Heart right ventricle (tissue), 16 donors: ENCODE data around the gene SAMD5. TPM values are rescaled to one million over a fixed set of nuclear protein-coding genes. Genes with fewer than 3 reads are reported as not detected.
A peak's percentile ranks its signal among the peaks of the same experiment; 100 is the strongest.

Experiments used
- ATAC-seq, 8 donors: fragments of 200-7000 bp; cut with Tn5 transposase; one replicate each; pipeline ENCODE4 v1.9.1; 2020; ENCODE audit warnings: mild to moderate bottlenecking in 8 of 8, moderate library complexity in 8 of 8, moderate number of reproducible peaks in 1 of 8
- DNase-seq, 2 donors: peaks; one replicate each; pipeline ENCODE4 v3.0.0-alpha.2; 2020
- H3K27ac ChIP-seq, 10 donors: fragments of 200-600 bp; sonication (generic) in 2 of 10; one replicate each; pipeline versions ENCODE4 v1.5.0 to v1.8.0; 2020 to 2022; ENCODE audit warnings: mild to moderate bottlenecking in 3 of 10
- H3K27me3 ChIP-seq, 7 donors: fragments of 200-600 bp; one replicate each; pipeline ENCODE4 v1.8.0; 2021 to 2022; ENCODE audit warnings: mild to moderate bottlenecking in 2 of 7
- H3K36me3 ChIP-seq, 9 donors: fragments of 200-600 bp; sonication (generic) in 1 of 9; one replicate each; pipeline versions ENCODE4 v1.5.0 to v1.8.0; 2020 to 2022; ENCODE audit warnings: mild to moderate bottlenecking in 2 of 9
- H3K4me1 ChIP-seq, 9 donors: fragments of 200-600 bp; sonication (generic) in 1 of 9; one replicate each; pipeline versions ENCODE4 v1.5.0 to v1.8.0; 2020 to 2022; ENCODE audit warnings: mild to moderate bottlenecking in 4 of 9
- H3K4me3 ChIP-seq, 10 donors: fragments of 200-600 bp; sonication (generic) in 2 of 10; one replicate each; pipeline versions ENCODE4 v1.5.0 to v1.8.0; 2020 to 2022; ENCODE audit warnings: mild to moderate bottlenecking in 7 of 10, moderate library complexity in 2 of 10
- H3K9me3 ChIP-seq, 11 donors: fragments of 200-600 bp in 10 of 11; sonication (generic) in 2 of 11; one replicate each; pipeline versions ENCODE4 v1.5.0 to v1.8.0; 2013 to 2022; ENCODE audit warnings: mild to moderate bottlenecking in 2 of 11, control low read depth in 1 of 11, moderate library complexity in 1 of 11
- WGBS, 2 donors: extraction: QIAGEN DNeasy Blood & Tissue Kit; methylation state at CpG; one replicate each; pipeline ENCODE4 v1.1.7; 2013; ENCODE audit warnings: inconsistent platforms in 1 of 2; 5-methylcytosine and 5-hydroxymethylcytosine counted together
- intact Hi-C, 10 donors: fragments of 100-400 bp; cut with DNase I; formaldehyde crosslinking; loops; one replicate each; pipeline versions ENCODE4 v1.11.1 to v1.14.2; 2022
- polyA plus RNA-seq, 2 donors: library from polyadenylated mRNA; stranded (reverse); fragments of 200-250 nt; gene quantifications; one replicate each; pipeline ENCODE4 v1.2.3, GENCODE V29; 2013
- total RNA-seq, 10 donors: library from RNA; stranded (reverse); fragmentation: NEBNext Ultra II Directional in 3 of 10; extraction: Animal tissue kit (Norgen Biotek cat#: 25700) in 3 of 10; gene quantifications; one replicate each; pipeline versions ENCODE4 v1.2.1 to v1.2.4, GENCODE V29; 2021 to 2023
- TF ChIP-seq, protein P1 (sequence below), 9 donors: fragments of 200-600 bp; sonication (generic) in 2 of 9; IDR thresholded peaks; one replicate each; pipeline versions ENCODE4 v1.5.0 to v1.8.0; 2021 to 2022; ENCODE audit warnings: antibody characterized with exemption in 9 of 9, mild to moderate bottlenecking in 5 of 9, moderate library complexity in 1 of 9
- donor health status: Arrhythmogenic right ventricular cardiomyopathy.
- donor health status: ischemic (EF 13 %, LVEDD 7.1; RV severe dilation, severe dysfunction).
- donor health status: healthy with polysubstance abuse.
- donor health status: DM: no; HTN: yes; CAD: no.
- donor health status: DM: no; HTN: no; CAD: no.
- donor health status: ischemic (EF 25% LVEDD 6.9; RV normal size, moderate dysfunction).
- donor health status: ischemic (EF 25% LVEDD 5.7; RV mildly dilated, moderate dysfunction).
- donor health status: healthy.
- donor health status: DM: yes; HTN: yes; CAD: no.
- donor health status: Ischemic cardiomyopathy.
- donor health status: ischemic (EF 35%, LVEDD 5.7; RV mildly dilated, moderate dysfunction).
- donor health status: nonischemic (EF 11% LVEDD 7.7; RV severe dilation, severe dysfunction).
- donor health status: DM: yes; HTN: yes; CAD: no.
- donor health status: PGD.
- donor health status: ischemic (EF 29% LVEDD 5.4; RV normal size, mild dysfunction).
- donor health status: nonischemic (EF 23%, LVEDD 6.1; RV moderate dilation, normal function).

SAMD5 gene
- total and polyA plus RNA-seq, 12 donors, result 0.30 to 1.9 (median 0.72) TPM

DNA sequence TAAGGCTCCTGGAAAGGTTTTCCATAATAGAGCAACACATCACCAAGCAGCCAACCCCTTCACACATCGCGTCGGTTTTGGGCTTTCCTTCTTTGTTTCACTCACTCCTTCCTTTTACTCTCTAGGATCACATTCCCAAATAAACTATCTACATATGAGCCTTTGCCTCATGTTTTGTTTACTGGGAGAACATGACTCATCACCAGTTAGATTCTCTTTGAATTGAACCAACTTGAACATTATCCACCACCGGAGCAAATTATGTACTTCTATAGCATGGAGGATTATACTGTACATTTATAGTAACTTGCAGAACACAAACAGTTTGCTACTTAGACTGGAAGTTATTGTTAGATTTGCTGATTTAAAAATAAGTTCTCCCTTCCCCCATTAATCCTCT lies 41.0 kb downstream of the SAMD5 start:
- Histone ChIP-seq H3K4me3 (no peak overlapping the region), H3K27me3 (no peaks in the 10 kb centered on the region), H3K9me3 (no peaks in the 10 kb centered on the region), H3K36me3 (no peaks in the 10 kb centered on the region), H3K4me1 (peaks cover 0 to 13% (median 0%) of the 10 kb centered on the region in 9 donors), H3K27ac (no peak overlapping the region)
- WGBS, 2 donors, result 84 to 88% methylated on average over 4 of the region's 4 CpGs
- DNase-seq (no peak), ATAC-seq (no peak)
- intact Hi-C loops, result no loop called here
- TF ChIP-seq, protein P1, sequence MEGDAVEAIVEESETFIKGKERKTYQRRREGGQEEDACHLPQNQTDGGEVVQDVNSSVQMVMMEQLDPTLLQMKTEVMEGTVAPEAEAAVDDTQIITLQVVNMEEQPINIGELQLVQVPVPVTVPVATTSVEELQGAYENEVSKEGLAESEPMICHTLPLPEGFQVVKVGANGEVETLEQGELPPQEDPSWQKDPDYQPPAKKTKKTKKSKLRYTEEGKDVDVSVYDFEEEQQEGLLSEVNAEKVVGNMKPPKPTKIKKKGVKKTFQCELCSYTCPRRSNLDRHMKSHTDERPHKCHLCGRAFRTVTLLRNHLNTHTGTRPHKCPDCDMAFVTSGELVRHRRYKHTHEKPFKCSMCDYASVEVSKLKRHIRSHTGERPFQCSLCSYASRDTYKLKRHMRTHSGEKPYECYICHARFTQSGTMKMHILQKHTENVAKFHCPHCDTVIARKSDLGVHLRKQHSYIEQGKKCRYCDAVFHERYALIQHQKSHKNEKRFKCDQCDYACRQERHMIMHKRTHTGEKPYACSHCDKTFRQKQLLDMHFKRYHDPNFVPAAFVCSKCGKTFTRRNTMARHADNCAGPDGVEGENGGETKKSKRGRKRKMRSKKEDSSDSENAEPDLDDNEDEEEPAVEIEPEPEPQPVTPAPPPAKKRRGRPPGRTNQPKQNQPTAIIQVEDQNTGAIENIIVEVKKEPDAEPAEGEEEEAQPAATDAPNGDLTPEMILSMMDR (IDR thresholded peaks at IDR 0.05), result no peak

DNA sequence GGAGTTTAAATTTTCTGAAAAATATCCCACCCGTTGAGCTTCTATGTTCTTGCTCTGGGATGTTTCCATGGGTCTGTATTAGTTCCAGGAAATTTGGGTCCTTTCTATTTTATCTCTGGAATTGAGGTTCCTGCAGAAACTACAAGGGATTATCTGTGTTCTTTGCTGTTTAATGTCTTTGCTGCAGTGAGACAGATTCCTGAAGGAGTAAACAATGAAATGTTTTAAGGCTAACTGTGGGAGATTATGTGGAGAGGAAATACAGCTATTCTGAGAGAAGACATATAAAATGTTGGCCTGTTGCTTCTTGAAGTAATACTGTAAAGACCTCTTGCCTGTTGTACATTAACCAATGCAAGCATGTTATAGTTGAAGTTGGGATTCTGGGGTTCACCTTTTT lies 43.5 kb downstream of the SAMD5 start:
- TF ChIP-seq, protein P1 (IDR thresholded peaks at IDR 0.05), result no peak
- H3K27ac ChIP-seq, result no peak overlapping the region
- H3K27me3 ChIP-seq, result no peaks in the 10 kb centered on the region
- no peak for ATAC-seq
- no peak overlapping the region for H3K4me3 ChIP-seq
- H3K9me3 ChIP-seq, result no peaks in the 10 kb centered on the region
- peaks cover 0 to 8% (median 0%) of the 10 kb centered on the region in 9 donors for H3K4me1 ChIP-seq
- intact Hi-C loops, result no loop called here
- no peaks in the 10 kb centered on the region for H3K36me3 ChIP-seq
- DNase-seq, result no peak
- 58 to 60% methylated on average over 1 of the region's 1 CpG for WGBS, 2 donors

DNA sequence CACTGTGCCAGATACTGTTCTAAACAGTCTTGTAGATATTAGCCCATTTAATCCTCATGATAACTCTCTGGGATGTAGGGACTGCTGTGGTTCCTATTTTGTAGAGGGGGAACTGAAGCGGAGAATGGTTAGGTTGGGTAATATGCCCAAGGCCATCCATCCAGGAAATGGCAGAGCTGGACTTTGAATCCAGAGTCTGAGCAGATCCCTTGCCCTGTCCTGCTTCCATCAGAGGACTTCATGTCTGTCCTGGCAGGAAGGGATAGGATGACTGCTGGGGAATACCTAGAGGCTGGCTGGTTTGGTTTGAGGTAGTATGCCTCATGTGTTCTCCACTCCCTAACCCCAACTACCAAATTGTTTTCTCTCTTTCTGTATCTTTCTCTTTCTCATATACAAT lies 44.6 kb downstream of the SAMD5 start:
- WGBS, 2 donors, result 98 to 100% methylated on average over 1 of the region's 1 CpG
- Histone ChIP-seq H3K9me3 (peaks cover 0 to 4% (median 0%) of the 10 kb centered on the region in 11 donors), H3K27me3 (no peaks in the 10 kb centered on the region), H3K4me3 (no peak overlapping the region), H3K4me1 (peaks cover 0 to 7% (median 0%) of the 10 kb centered on the region in 9 donors), H3K27ac (no peak overlapping the region), H3K36me3 (no peaks in the 10 kb centered on the region)
- ATAC-seq (peak in 1 of 8 donors; percentile 44), DNase-seq (no peak)
- TF ChIP-seq, protein P1 (IDR thresholded peaks at IDR 0.05), result no peak
- intact Hi-C loops, result no loop called here

DNA sequence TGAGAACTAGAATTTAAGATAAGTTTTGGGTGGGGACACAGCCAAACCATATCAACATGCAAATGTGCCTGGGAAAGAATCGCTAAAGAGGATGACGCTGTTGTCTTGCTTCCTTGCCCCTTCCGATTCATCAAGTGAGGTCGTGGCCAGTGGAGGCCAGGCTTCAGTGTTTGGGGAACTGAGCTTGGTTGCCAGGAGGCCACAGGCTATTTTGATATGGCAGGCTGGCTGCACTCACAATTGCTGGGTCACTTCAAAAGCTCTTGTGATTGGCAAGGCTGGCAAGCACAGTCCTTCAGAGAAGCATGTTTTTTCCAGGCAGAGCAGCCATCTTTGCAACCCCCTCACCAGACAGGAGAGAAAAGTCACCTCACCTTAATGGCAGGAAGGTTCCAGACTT lies 45.8 kb downstream of the SAMD5 start:
- 76 to 80% methylated on average over 4 of the region's 4 CpGs for WGBS, 2 donors
- Histone ChIP-seq H3K4me1 (peaks cover 0 to 7% (median 0%) of the 10 kb centered on the region in 9 donors), H3K27ac (peak overlapping the region in 1 of 10 donors; percentile 14), H3K4me3 (no peak overlapping the region), H3K36me3 (no peaks in the 10 kb centered on the region), H3K27me3 (no peaks in the 10 kb centered on the region), H3K9me3 (peaks cover 0 to 4% (median 0%) of the 10 kb centered on the region in 11 donors)
- peak; percentile 38 to 92 (median 60) for ATAC-seq
- intact Hi-C loops, result no loop called here
- peak; percentile 12 to 21 for DNase-seq
- TF ChIP-seq, protein P1 (IDR thresholded peaks at IDR 0.05), result no peak
